ENCODE results near the gene SLC15A3.

Gene SLC15A3

DNA sequence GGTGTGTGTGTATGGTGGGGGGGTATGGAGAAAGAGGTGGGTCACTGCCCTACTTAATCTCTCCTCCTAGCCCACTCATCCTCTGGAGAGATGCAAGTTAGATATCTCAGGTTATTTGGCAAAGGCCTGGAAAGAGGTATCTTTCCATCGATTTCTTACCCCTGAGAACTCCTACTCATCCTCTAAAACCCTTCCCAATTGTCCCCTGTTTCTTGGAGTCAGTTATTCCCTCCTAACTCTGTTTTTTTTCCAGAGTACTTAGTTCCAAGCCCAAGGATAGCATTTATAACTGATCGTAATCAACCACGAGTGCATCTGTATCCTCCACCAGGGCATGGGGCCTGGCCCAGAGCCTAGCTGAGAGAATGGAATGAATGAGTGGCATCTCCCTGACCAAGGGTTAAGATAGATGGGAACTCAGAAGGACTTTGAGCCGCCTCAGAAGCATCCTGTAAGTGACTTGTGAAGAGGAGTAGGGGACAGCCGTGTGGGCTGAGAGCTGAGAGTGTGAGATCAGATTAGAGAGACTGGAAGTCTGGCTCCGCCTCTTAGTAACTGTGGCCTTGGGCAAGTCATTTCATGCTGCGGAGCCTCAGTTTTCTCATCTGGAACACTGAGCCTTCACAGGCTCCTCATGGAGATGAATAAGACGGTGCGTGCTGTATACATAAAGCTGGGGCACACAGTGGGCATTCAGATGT lies 35.8 kb upstream of the SLC15A3 start:
- Histone ChIP-seq H3K27me3 (ENCODE audit: insufficient read depth, low read length) (0 out of 2 replicates have a peak, but pooled peaks cover under 1% of the 10 kb centered on the region), H3K9me3 (ENCODE audit: insufficient read depth, low read depth, low read length) (no peaks in the 10 kb centered on the region), H3K4me3 (ENCODE audit: low read length) (no peak overlapping the region), H3K9ac (ENCODE audit: low read depth, low read length) (no peak overlapping the region), H3K4me1 (ENCODE audit: insufficient read depth, low read length) (no peaks in the 10 kb centered on the region), H3K36me3 (ENCODE audit: insufficient read depth, low read depth, low read length) (no peaks in the 10 kb centered on the region), H3K27ac (ENCODE audit: low read length) (no peak overlapping the region)

DNA sequence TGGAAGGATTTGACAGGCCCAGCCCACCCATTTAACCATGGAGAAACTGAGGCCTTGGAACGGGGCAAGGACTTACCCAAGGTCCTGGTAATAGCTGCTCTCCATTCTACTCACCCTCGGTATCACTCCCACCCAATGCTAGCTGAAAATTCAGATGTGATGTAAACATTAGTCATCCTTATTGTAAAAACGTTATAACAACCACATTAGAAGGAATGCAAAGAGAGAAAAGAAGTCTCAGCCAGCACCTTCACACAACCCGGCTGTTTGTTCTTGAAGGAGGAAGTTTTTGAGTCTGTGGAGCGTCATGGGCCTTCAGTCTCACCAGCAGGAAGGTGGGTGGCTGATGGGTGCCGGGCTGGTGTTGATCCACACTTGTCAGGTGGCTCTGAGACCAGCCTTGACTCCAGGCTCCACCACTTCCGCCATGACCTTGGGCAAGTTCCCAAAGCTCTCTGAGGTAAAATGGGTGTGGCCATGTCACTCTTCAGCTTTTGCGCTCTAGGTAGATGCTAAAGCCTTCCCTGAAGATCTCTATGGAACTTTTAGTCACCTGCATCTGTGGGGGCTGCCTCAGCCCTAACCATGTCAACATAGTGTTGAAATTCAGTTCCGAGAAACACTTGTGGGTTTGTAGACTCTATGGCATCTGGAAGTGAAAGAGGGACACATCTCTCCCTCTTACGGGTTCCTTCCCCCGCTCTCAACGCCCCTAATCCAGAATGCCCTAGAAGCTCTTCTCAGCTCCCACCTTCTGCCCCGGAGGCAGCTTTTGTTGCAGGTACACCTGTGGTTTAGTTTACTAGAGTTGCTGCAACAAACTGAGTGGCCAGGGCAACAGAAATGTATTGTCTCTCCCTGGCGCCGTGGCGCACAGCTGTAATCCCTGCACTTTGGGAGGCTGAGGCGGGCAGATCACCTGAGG lies 34.3 kb upstream of the SLC15A3 start:
- Histone ChIP-seq H3K27me3 (ENCODE audit: insufficient read depth, low read length) (no peaks in the 10 kb centered on the region), H3K27ac (ENCODE audit: low read length) (no peak overlapping the region), H3K4me3 (ENCODE audit: low read length) (no peak overlapping the region), H3K9ac (ENCODE audit: low read depth, low read length) (no peak overlapping the region), H3K4me1 (ENCODE audit: insufficient read depth, low read length) (no peaks in the 10 kb centered on the region), H3K9me3 (ENCODE audit: insufficient read depth, low read depth, low read length) (no peaks in the 10 kb centered on the region), H3K36me3 (ENCODE audit: insufficient read depth, low read depth, low read length) (no peaks in the 10 kb centered on the region)

DNA sequence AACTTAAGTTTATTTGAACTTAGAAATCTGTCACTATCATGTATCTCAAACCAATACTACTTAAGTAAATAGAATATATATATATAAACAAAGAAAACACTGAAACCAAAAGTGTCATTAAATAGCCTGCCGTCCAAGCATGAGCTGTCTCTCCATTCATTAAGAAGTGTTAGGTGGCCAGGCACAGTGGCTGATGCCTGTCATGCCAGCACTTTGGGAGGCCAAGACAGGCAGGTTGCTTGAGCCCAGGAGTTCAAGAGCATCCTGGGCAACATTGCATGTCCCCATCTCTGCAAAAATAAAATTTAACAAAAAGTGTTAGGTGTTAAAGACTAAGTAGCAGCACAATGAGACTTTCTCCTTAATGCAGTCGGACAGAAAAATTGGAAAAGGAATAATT lies 33.5 kb upstream of the SLC15A3 start:
- Histone ChIP-seq H3K4me3 (ENCODE audit: low read length) (no peak overlapping the region), H3K27me3 (ENCODE audit: insufficient read depth, low read length) (no peaks in the 10 kb centered on the region), H3K9ac (ENCODE audit: low read depth, low read length) (no peak overlapping the region), H3K27ac (ENCODE audit: low read length) (no peak overlapping the region), H3K36me3 (ENCODE audit: insufficient read depth, low read depth, low read length) (no peaks in the 10 kb centered on the region), H3K4me1 (ENCODE audit: insufficient read depth, low read length) (no peaks in the 10 kb centered on the region), H3K9me3 (ENCODE audit: insufficient read depth, low read depth, low read length) (no peaks in the 10 kb centered on the region)

- H3K27me3 ChIP-seq (ENCODE audit: insufficient read depth, low read length), result no peaks in the 10 kb centered on the region
- H3K36me3 ChIP-seq (ENCODE audit: insufficient read depth, low read depth, low read length), result no peaks in the 10 kb centered on the region
- H3K9ac ChIP-seq (ENCODE audit: low read depth, low read length), result no peak overlapping the region
- no peak overlapping the region for H3K27ac ChIP-seq (ENCODE audit: low read length)
- H3K4me1 ChIP-seq (ENCODE audit: insufficient read depth, low read length), result no peaks in the 10 kb centered on the region
- H3K9me3 ChIP-seq (ENCODE audit: insufficient read depth, low read depth, low read length), result no peaks in the 10 kb centered on the region
- no peak overlapping the region for H3K4me3 ChIP-seq (ENCODE audit: low read length)
Observed at GRCh38 chr11:60984636-60985035, 32.7 kb upstream of the SLC15A3 start.

DNA sequence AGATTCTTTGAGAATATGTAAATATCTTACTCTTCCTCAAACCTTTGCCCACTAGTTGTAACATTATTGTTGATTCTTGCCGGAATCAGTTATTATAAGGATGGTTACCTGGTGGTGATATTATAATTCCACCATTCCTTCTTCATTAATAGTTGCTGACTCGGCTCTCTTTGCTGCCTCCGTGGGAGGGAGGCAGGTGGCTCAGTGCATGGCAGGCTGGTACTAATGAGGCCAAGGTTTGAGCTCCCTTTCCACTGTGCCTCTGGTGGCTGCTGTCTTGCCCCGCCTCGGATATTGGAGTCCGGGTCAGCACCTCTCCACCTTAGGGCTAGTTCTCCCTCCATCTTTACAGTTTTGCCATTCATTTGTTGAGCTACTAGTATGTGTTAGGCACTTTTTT lies 32.2 kb upstream of the SLC15A3 start:
- no peak overlapping the region for H3K9ac ChIP-seq (ENCODE audit: low read depth, low read length)
- no peaks in the 10 kb centered on the region for H3K9me3 ChIP-seq (ENCODE audit: insufficient read depth, low read depth, low read length)
- H3K4me3 ChIP-seq (ENCODE audit: low read length), result no peak overlapping the region
- H3K27me3 ChIP-seq (ENCODE audit: insufficient read depth, low read length), result no peaks in the 10 kb centered on the region
- no peaks in the 10 kb centered on the region for H3K36me3 ChIP-seq (ENCODE audit: insufficient read depth, low read depth, low read length)
- no peak overlapping the region for H3K27ac ChIP-seq (ENCODE audit: low read length)
- H3K4me1 ChIP-seq (ENCODE audit: insufficient read depth, low read length), result no peaks in the 10 kb centered on the region

DNA sequence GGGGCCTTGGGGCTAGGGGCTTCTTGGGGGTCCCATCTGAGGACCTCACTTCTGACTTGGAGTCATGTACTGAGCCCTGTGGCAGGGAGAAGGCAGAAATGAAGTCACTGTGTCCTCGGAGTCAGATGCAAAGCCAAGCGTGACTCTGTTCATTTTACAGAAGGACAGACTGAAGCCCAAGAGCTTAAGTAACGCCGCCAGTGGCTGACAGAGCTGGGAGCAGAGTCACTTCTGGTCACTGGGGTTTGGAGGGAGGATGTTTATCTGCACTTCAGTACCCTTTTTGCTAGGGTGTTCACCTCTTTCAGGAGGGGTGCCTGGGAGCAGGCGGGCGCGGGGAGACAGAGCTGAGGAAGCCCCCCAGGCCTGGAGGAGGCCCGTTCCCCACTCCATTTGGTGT lies 30.2 kb upstream of the SLC15A3 start:
- Histone ChIP-seq H3K9ac (ENCODE audit: low read depth, low read length) (no peak overlapping the region), H3K27me3 (ENCODE audit: insufficient read depth, low read length) (no peaks in the 10 kb centered on the region), H3K4me3 (ENCODE audit: low read length) (no peak overlapping the region), H3K27ac (ENCODE audit: low read length) (no peak overlapping the region), H3K4me1 (ENCODE audit: insufficient read depth, low read length) (no peaks in the 10 kb centered on the region), H3K36me3 (ENCODE audit: insufficient read depth, low read depth, low read length) (no peaks in the 10 kb centered on the region), H3K9me3 (ENCODE audit: insufficient read depth, low read depth, low read length) (no peaks in the 10 kb centered on the region)

- no peaks in the 10 kb centered on the region for H3K9me3 ChIP-seq (ENCODE audit: insufficient read depth, low read depth, low read length)
- H3K27ac ChIP-seq (ENCODE audit: low read length), result no peak overlapping the region
- H3K36me3 ChIP-seq (ENCODE audit: insufficient read depth, low read depth, low read length), result no peaks in the 10 kb centered on the region
- no peaks in the 10 kb centered on the region for H3K4me1 ChIP-seq (ENCODE audit: insufficient read depth, low read length)
- H3K27me3 ChIP-seq (ENCODE audit: insufficient read depth, low read length), result no peaks in the 10 kb centered on the region
- H3K4me3 ChIP-seq (ENCODE audit: low read length), result no peak overlapping the region
- H3K9ac ChIP-seq (ENCODE audit: low read depth, low read length), result no peak overlapping the region
Observed at GRCh38 chr11:60981515-60981914, 29.5 kb upstream of the SLC15A3 start.

- Histone ChIP-seq H3K9ac (ENCODE audit: low read depth, low read length) (no peak overlapping the region), H3K9me3 (ENCODE audit: insufficient read depth, low read depth, low read length) (no peaks in the 10 kb centered on the region), H3K27ac (ENCODE audit: low read length) (no peak overlapping the region), H3K4me3 (ENCODE audit: low read length) (no peak overlapping the region), H3K36me3 (ENCODE audit: insufficient read depth, low read depth, low read length) (no peaks in the 10 kb centered on the region), H3K27me3 (ENCODE audit: insufficient read depth, low read length) (no peaks in the 10 kb centered on the region), H3K4me1 (ENCODE audit: insufficient read depth, low read length) (no peaks in the 10 kb centered on the region)
Observed at GRCh38 chr11:60978546-60979380, 26.8 kb upstream of the SLC15A3 start.

DNA sequence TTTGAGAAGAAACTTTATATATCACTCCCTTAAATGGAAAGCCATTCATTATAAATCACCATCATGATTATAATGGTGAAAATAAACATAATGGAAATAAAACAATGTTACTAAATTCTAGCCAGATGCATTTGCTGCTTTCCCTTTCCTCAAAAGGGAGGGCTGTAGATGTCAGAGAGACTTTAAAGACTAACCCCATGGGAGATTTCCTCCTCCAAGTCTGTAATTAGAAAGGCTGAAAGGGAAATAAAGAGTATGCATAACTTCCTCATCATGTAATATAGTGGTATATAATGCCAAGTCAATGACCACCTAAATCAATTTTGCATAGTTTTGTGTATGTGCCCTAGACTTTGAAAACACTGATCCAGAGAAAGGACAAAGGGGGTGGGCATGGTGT lies 25.9 kb upstream of the SLC15A3 start:
- no peak overlapping the region for H3K9ac ChIP-seq (ENCODE audit: low read depth, low read length)
- H3K36me3 ChIP-seq (ENCODE audit: insufficient read depth, low read depth, low read length), result no peaks in the 10 kb centered on the region
- no peaks in the 10 kb centered on the region for H3K9me3 ChIP-seq (ENCODE audit: insufficient read depth, low read depth, low read length)
- H3K4me1 ChIP-seq (ENCODE audit: insufficient read depth, low read length), result no peaks in the 10 kb centered on the region
- H3K27ac ChIP-seq (ENCODE audit: low read length), result no peak overlapping the region
- no peak overlapping the region for H3K4me3 ChIP-seq (ENCODE audit: low read length)
- no peaks in the 10 kb centered on the region for H3K27me3 ChIP-seq (ENCODE audit: insufficient read depth, low read length)

DNA sequence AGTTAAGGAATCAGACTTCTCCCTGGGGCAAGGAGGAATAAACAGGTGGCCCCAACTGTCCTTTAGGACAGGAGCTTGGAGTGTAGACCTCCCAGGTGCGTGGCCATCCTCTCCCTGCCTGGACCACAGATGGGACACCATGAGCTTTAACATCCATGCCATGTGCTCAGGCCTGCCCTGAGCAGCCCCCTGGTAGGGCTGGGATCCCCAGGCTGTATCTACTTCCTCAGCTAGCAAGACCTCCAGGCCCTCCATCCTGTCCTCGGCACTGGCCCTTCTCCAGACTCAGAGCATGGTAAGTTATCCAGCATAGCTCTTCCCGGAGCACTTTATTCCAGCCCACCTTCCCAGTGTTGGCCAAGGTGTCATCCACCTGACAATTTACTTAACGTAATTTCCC lies 25.2 kb upstream of the SLC15A3 start:
- no peaks in the 10 kb centered on the region for H3K4me1 ChIP-seq (ENCODE audit: insufficient read depth, low read length)
- H3K27ac ChIP-seq (ENCODE audit: low read length), result no peak overlapping the region
- no peaks in the 10 kb centered on the region for H3K9me3 ChIP-seq (ENCODE audit: insufficient read depth, low read depth, low read length)
- H3K9ac ChIP-seq (ENCODE audit: low read depth, low read length), result no peak overlapping the region
- no peak overlapping the region for H3K4me3 ChIP-seq (ENCODE audit: low read length)
- no peaks in the 10 kb centered on the region for H3K27me3 ChIP-seq (ENCODE audit: insufficient read depth, low read length)
- H3K36me3 ChIP-seq (ENCODE audit: insufficient read depth, low read depth, low read length), result no peaks in the 10 kb centered on the region

DNA sequence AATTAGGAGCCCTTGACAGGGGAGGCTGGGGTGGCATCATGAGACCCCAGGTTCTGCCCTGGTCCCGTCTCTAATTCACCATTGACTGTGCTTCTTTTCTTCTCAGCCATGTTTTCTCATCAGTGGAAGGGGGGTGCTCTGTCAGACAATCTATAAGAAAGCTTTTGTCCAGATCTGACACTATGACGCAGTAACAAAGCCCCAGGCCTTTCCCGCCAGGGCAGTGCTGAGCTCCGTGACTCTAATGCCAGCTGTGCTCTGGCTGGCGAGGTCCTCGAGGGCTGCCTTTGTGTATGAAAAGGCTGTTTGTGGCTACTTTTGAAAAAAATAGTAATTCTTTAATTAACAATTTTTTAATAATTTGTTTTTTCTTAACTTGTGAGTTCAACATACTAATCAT lies 22.8 kb upstream of the SLC15A3 start:
- Histone ChIP-seq H3K9me3 (ENCODE audit: insufficient read depth, low read depth, low read length) (no peaks in the 10 kb centered on the region), H3K27me3 (ENCODE audit: insufficient read depth, low read length) (no peaks in the 10 kb centered on the region), H3K27ac (ENCODE audit: low read length) (no peak overlapping the region), H3K4me3 (ENCODE audit: low read length) (no peak overlapping the region), H3K9ac (ENCODE audit: low read depth, low read length) (no peak overlapping the region), H3K4me1 (ENCODE audit: insufficient read depth, low read length) (no peaks in the 10 kb centered on the region), H3K36me3 (ENCODE audit: insufficient read depth, low read depth, low read length) (no peaks in the 10 kb centered on the region)
